ENCODE results near the gene ABCG4. TPM values are rescaled to one million over a fixed set of nuclear protein-coding genes. Genes with fewer than 3 reads are reported as not detected.

The ABCG4 gene
- total and polyA plus RNA-seq, 9 of the 15 experiments (the other 6 are each of a cell fraction or from before 2014, with no cell fraction given): 0.03 to 0.11 (median 0.07) TPM; not detected in 4

GRCh38 chr11:119144825-119145486, 3.9 kb upstream of the ABCG4 start (continued):
- peak; percentile 29; the same call in 1 of the 2 replicates for TF ChIP-seq REST (IDR thresholded peaks at IDR 0.05; ENCODE audit: borderline replicate concordance)
- no peak for TF ChIP-seq REST (CRISPR knock-in tag; IDR thresholded peaks at IDR 0.05; ENCODE audit: low read depth)
- TF ChIP-seq MEIS2 (IDR thresholded peaks at IDR 0.05; ENCODE audit: partially characterized antibody): no peak
- TF ChIP-seq CAMTA2 (CRISPR knock-in tag; conservative IDR thresholded peaks at IDR 0.05): no peak
- no peak for TF ChIP-seq PPARD (CRISPR knock-in tag; IDR thresholded peaks at IDR 0.05)
- TF ChIP-seq SPI1 (IDR thresholded peaks at IDR 0.05; ENCODE audit: borderline replicate concordance, low read depth, low read length): no peak
- no peak for TF ChIP-seq POLR2AphosphoS2 (IDR thresholded peaks at IDR 0.05; ENCODE audit: low read length)
- TF ChIP-seq VEZF1 (CRISPR knock-in tag; IDR thresholded peaks at IDR 0.05): peak; percentile 65
- TF ChIP-seq RBBP5 (IDR thresholded peaks at IDR 0.05; ENCODE audit: borderline replicate concordance, insufficient read depth, low read length, poor library complexity, severe bottlenecking): no peak
- TF ChIP-seq GTF2B (IDR thresholded peaks at IDR 0.05; ENCODE audit: extremely low read depth, insufficient read length): no peak
- TF ChIP-seq TAL1 (IDR thresholded peaks at IDR 0.05): no peak
- no peak for TF ChIP-seq KDM2B (CRISPR knock-in tag; IDR thresholded peaks at IDR 0.05)
- TF ChIP-seq CTBP1 (IDR thresholded peaks at IDR 0.05; ENCODE audit: borderline replicate concordance): no peak
